HepG2 (cell line): ENCODE measurements around the gene ADAMTS17. TPM values are rescaled to one million over a fixed set of nuclear protein-coding genes. Genes with fewer than 3 reads are reported as not detected.

Source experiments
- ATAC-seq: fragments of 200-7000 bp; cut with Tn5 transposase; 3 replicates; pipeline ENCODE4 v1.9.1; 2020; ENCODE audit warnings: mild to moderate bottlenecking, moderate library complexity
- BruUV-seq: library from RNA; stranded (reverse); fragments of 400-500 nt; replicated peaks from 2 replicates; lab custom pipeline; 2021; lab: Mats Ljungman, UMichigan
- CTCF ChIA-PET: fragments of 300-600 bp; formaldehyde crosslinking; extraction: SDS; loops from one replicate; lab custom pipeline; 2021; ENCODE audit warnings: low total read pairs, inconsistent platforms, low intra/inter-chr PET ratio; lab: Yijun Ruan, JAX
- POLR2A ChIA-PET: fragments of 350-600 bp; sonication (Branson Sonifier 250); formaldehyde crosslinking; loops from one replicate; lab custom pipeline; 2020; ENCODE audit warnings: antibody characterized with exemption, inconsistent platforms; lab: Yijun Ruan, JAX
- DNase-seq: peaks from one replicate; pipeline ENCODE4 v3.0.0-alpha.2; 2015; ENCODE audit warnings: low spot score
- FAIRE-seq: peaks from 3 replicates; lab custom pipeline; 2011; peaks lifted over from hg19 to GRCh38; lab: Jason Lieb, UNC
- H2AFZ ChIP-seq: one replicate; pipeline ENCODE4 v1.6.1; 2011; ENCODE audit warnings: low read length, inconsistent platforms
- H3K27ac ChIP-seq: fragments of 300-600 bp; 3 replicates; pipeline ENCODE4 v1.8.0; 2011; ENCODE audit warnings: mixed run types, mild to moderate bottlenecking, mixed read lengths, low read length, inconsistent platforms; ENCODE audit not compliant: insufficient read depth; ENCODE audit errors: extremely low read length
- H3K27me3 ChIP-seq, 2 experiments: fragments of 200-600 bp in 1 of 2; 2 replicates in 1 of 2; 3 replicates in 1 of 2; pipeline versions ENCODE4 v1.6.0 to v1.8.0; 2011; ENCODE audit warnings: low read length in 2 of 2, mild to moderate bottlenecking in 2 of 2, moderate library complexity in 2 of 2, inconsistent platforms in 1 of 2; ENCODE audit not compliant: insufficient read depth in 2 of 2, control insufficient read depth in 1 of 2
- H3K36me3 ChIP-seq, 2 experiments: fragments of 200-600 bp in 1 of 2; replicated peaks in 1 of 2; 2 replicates in 1 of 2; 3 replicates in 1 of 2; pipeline versions ENCODE4 v1.5.1 to v1.8.0; 2011; ENCODE audit warnings: low read length in 2 of 2, inconsistent platforms in 1 of 2; ENCODE audit not compliant: insufficient read depth in 2 of 2, control insufficient read depth in 1 of 2
- H3K4me1 ChIP-seq: 2 replicates; pipeline ENCODE4 v1.5.1; 2012; ENCODE audit warnings: low read length, inconsistent platforms; ENCODE audit not compliant: insufficient read depth
- H3K4me2 ChIP-seq: 2 replicates; pipeline ENCODE4 v1.6.0; 2011; ENCODE audit warnings: low read depth, low read length, inconsistent platforms
- H3K4me3 ChIP-seq, 3 experiments: fragments of 200-600 bp in 1 of 3; sonication (generic), shearing (Covaris generic) in 1 of 3; replicated peaks in 1 of 3; 2 replicates each; pipeline ENCODE4 v1.5.1; 2011 to 2016; ENCODE audit warnings: low read length in 3 of 3, inconsistent platforms in 2 of 3, low read depth in 2 of 3, mild to moderate bottlenecking in 2 of 3, control low read depth in 1 of 3, mixed read lengths in 1 of 3; ENCODE audit not compliant: insufficient read depth in 1 of 3
- H3K79me2 ChIP-seq: one replicate; pipeline ENCODE4 v1.6.1; 2011; ENCODE audit warnings: low read length, inconsistent platforms; ENCODE audit not compliant: insufficient read depth
- H3K9ac ChIP-seq: 2 replicates; pipeline ENCODE4 v1.6.0; 2011; ENCODE audit warnings: mild to moderate bottlenecking, low read depth, low read length, inconsistent platforms; ENCODE audit not compliant: insufficient read depth
- H3K9me3 ChIP-seq: 2 replicates; pipeline ENCODE4 v1.5.1; 2012; ENCODE audit warnings: mild to moderate bottlenecking, low read length
- H4K20me1 ChIP-seq: 2 replicates; pipeline ENCODE4 v1.6.0; 2011; ENCODE audit warnings: inconsistent platforms, mild to moderate bottlenecking, low read length, moderate library complexity; ENCODE audit not compliant: insufficient read depth
- ARID4A ChIP-seq: sonication (generic); formaldehyde crosslinking; IDR thresholded peaks from 2 replicates; pipeline ENCODE4 v1.5.0; 2020; ENCODE audit warnings: mild to moderate bottlenecking, missing genetic modification reagents, borderline replicate concordance
- CBX1 ChIP-seq: IDR thresholded peaks from one replicate; pipeline ENCODE4 v1.6.1; 2016; ENCODE audit warnings: antibody characterized with exemption, low read depth
- HMG20A ChIP-seq: IDR thresholded peaks from 2 replicates; pipeline ENCODE4 v1.6.1; 2016; ENCODE audit warnings: borderline replicate concordance
- REXO4 ChIP-seq: sonication (generic); formaldehyde crosslinking; IDR thresholded peaks from 2 replicates; pipeline ENCODE4 v1.8.0; 2022; ENCODE audit warnings: missing genetic modification reagents, mild to moderate bottlenecking, borderline replicate concordance
- ZNF446 ChIP-seq: sonication (generic); formaldehyde crosslinking; IDR thresholded peaks from 2 replicates; pipeline ENCODE4 v1.5.0; 2020; ENCODE audit warnings: mild to moderate bottlenecking, missing genetic modification reagents
- ZXDC ChIP-seq: sonication (generic); formaldehyde crosslinking; IDR thresholded peaks from 2 replicates; pipeline ENCODE4 v1.5.0; 2020; ENCODE audit warnings: mild to moderate bottlenecking, missing genetic modification reagents
- WGBS: methylation state at CpG from one replicate; pipeline ENCODE4 v1.1.6; 2017; ENCODE audit warnings: low lambda C conversion rate; 5-methylcytosine and 5-hydroxymethylcytosine counted together
- in situ Hi-C: cut with HindIII; loops from 2 replicates; pipeline ENCODE4 v1.10.0; 2017; ENCODE audit warnings: low pct_unique_long_range_greater_than_20kb; ENCODE audit not compliant: extremely low pct_ligation_motif_present
- intact Hi-C: fragments of 100-400 bp; cut with micrococcal nuclease; formaldehyde crosslinking; loops from one replicate; pipeline ENCODE4 v1.10.0; 2022; ENCODE audit not compliant: unreplicated experiment
- polyA plus RNA-seq, 8 experiments: library from polyadenylated mRNA; depleted of rRNA in 3 of 8; stranded (reverse) in 7 of 8; unstranded in 1 of 8; fragments of >200 nt; fragmentation: Illumina TruSeq in 4 of 8; extraction: Trizol in 4 of 8; gene quantifications; 2 replicates each; pipeline versions ENCODE4 v1.2.1 to v1.2.3, GENCODE V29; 2011 to 2016; ENCODE audit warnings: low read depth in 4 of 8, missing spikeins in 1 of 8, mixed read lengths in 1 of 8; ENCODE audit not compliant: insufficient read depth in 1 of 8
- total RNA-seq, 5 experiments: library from RNA; depleted of rRNA; stranded (reverse); fragments of >200 nt; fragmentation: Illumina TruSeq; extraction: Trizol; gene quantifications; 2 replicates each; pipeline ENCODE4 v1.2.3, GENCODE V29; 2016; ENCODE audit warnings: low read depth in 1 of 5

The ADAMTS17 gene
- total and polyA plus RNA-seq, 2 of the 13 experiments (the other 11 are each of a cell fraction or from before 2014, with no cell fraction given): 0.02 to 0.04 TPM

GRCh38 chr15:100216182-100216581 is 125.6 kb downstream of the ADAMTS17 start:
- no peaks in the 10 kb centered on the region for H3K9me3 ChIP-seq

More at GRCh38 chr15:100216182-100216581, 125.6 kb downstream of the ADAMTS17 start:
- no peak for TF ChIP-seq ZNF446 (CRISPR knock-in tag)
- no peak for TF ChIP-seq ARID4A (CRISPR knock-in tag)
- no peak for TF ChIP-seq HMG20A
- TF ChIP-seq ZXDC (CRISPR knock-in tag): no peak
- no peak for TF ChIP-seq CBX1
- no peak for TF ChIP-seq REXO4
- DNase-seq (no peak), ATAC-seq (peak; percentile 30; the same call in 2 of the 3 replicates), FAIRE-seq (peak; percentile 28)
- no peak overlapping the region for H3K9ac ChIP-seq
- H3K4me3 ChIP-seq: peak overlapping the region in 1 of 3 experiments; percentile 29; a peak in 1 of 6 replicates
- peaks cover 0 to 3% of the 10 kb centered on the region in 2 experiments; a peak in 1 of 5 replicates for H3K27me3 ChIP-seq
- H4K20me1 ChIP-seq: no peaks in the 10 kb centered on the region
- no peaks in the 10 kb centered on the region for H3K79me2 ChIP-seq
- POLR2A ChIA-PET: no interaction called here
- CTCF ChIA-PET: no interaction called here
- in situ Hi-C loops: no loop called here
- BruUV-seq: no TSS peak
- WGBS: 0% methylated on average over 8 of the region's 8 CpGs
- intact Hi-C loops: no loop called here
- no peaks in the 10 kb centered on the region for H3K36me3 ChIP-seq
- peak overlapping the region; percentile 53 for H3K4me2 ChIP-seq
- peaks cover 41% of the 10 kb centered on the region for H3K4me1 ChIP-seq
- no peak overlapping the region for H3K27ac ChIP-seq
- H2AFZ ChIP-seq: no peak overlapping the region
